GM19193 (cell line): ENCODE data around the gene RNF17.

ENCODE experiments used
- POLR2A ChIP-seq: IDR thresholded peaks from 4 replicates; pipeline ENCODE4 v1.6.1; 2011; ENCODE audit not compliant: insufficient read depth, insufficient read length; ENCODE audit errors: extremely low read depth

Gene RNF17

GRCh38 chr13:24763596-24764275 lies at the start of gene RNF17:
Gene RNF17 (plus strand): TSS chr13:24764169. CDS start chr13:24764204, 35 bp downstream.
- TF ChIP-seq POLR2A: no peak

GRCh38 chr13:24716011-24716410 lies 48.0 kb upstream of the RNF17 start:
- no peak for TF ChIP-seq POLR2A

- TF ChIP-seq POLR2A: no peak
Observed at GRCh38 chr13:24716446-24716845, 47.5 kb upstream of the RNF17 start.

GRCh38 chr13:24717217-24717616 lies 46.8 kb upstream of the RNF17 start:
- TF ChIP-seq POLR2A: no peak

- no peak for TF ChIP-seq POLR2A
Observed at GRCh38 chr13:24718192-24718965, 45.6 kb upstream of the RNF17 start.

- no peak for TF ChIP-seq POLR2A
Observed at GRCh38 chr13:24719139-24719538, 44.8 kb upstream of the RNF17 start.

GRCh38 chr13:24723206-24723605 lies 40.8 kb upstream of the RNF17 start:
- no peak for TF ChIP-seq POLR2A

GRCh38 chr13:24724714-24725113 lies 39.3 kb upstream of the RNF17 start:
- no peak for TF ChIP-seq POLR2A

GRCh38 chr13:24725379-24725778 lies 38.6 kb upstream of the RNF17 start:
- TF ChIP-seq POLR2A: no peak

- no peak for TF ChIP-seq POLR2A
Observed at GRCh38 chr13:24727731-24728601, 36.0 kb upstream of the RNF17 start.

GRCh38 chr13:24734950-24735349 lies 29.0 kb upstream of the RNF17 start:
- no peak for TF ChIP-seq POLR2A

GRCh38 chr13:24737042-24737441 lies 26.9 kb upstream of the RNF17 start:
- no peak for TF ChIP-seq POLR2A

GRCh38 chr13:24738366-24738847 lies 25.6 kb upstream of the RNF17 start:
- no peak for TF ChIP-seq POLR2A

- no peak for TF ChIP-seq POLR2A
Observed at GRCh38 chr13:24740014-24740890, 23.7 kb upstream of the RNF17 start.
